ENCODE measurements around the gene SNUPN.

Gene SNUPN

GRCh38 chr15:75646944-75647364 lies 21.4 kb upstream of the SNUPN start:
- TF ChIP-seq ZBTB7A (IDR thresholded peaks at IDR 0.05; ENCODE audit: low read depth) (no peak), EP300 (IDR thresholded peaks at IDR 0.05; ENCODE audit: borderline replicate concordance) (no peak), TCF12 (IDR thresholded peaks at IDR 0.05; ENCODE audit: low read depth) (no peak), YY1 (IDR thresholded peaks at IDR 0.05; ENCODE audit: low read depth) (no peak), USF1 (IDR thresholded peaks at IDR 0.05) (no peak), TEAD4 (IDR thresholded peaks at IDR 0.05) (no peak), CREB1 (IDR thresholded peaks at IDR 0.05; ENCODE audit: low read depth) (no peak)

GRCh38 chr15:75646112-75646943 lies 20.8 kb upstream of the SNUPN start:
- TF ChIP-seq USF1 (IDR thresholded peaks at IDR 0.05) (no peak), FOXM1 (IDR thresholded peaks at IDR 0.05; ENCODE audit: borderline replicate concordance, low read depth) (no peak), CEBPB (IDR thresholded peaks at IDR 0.05) (no peak)

- TF ChIP-seq USF1 (IDR thresholded peaks at IDR 0.05) (no peak), TEAD4 (IDR thresholded peaks at IDR 0.05) (no peak), EP300 (IDR thresholded peaks at IDR 0.05; ENCODE audit: borderline replicate concordance) (no peak), FOXM1 (IDR thresholded peaks at IDR 0.05; ENCODE audit: borderline replicate concordance, low read depth) (no peak), MAX (IDR thresholded peaks at IDR 0.05) (no peak), TAF1 (IDR thresholded peaks at IDR 0.05; ENCODE audit: low read depth) (no peak), YY1 (IDR thresholded peaks at IDR 0.05; ENCODE audit: low read depth) (no peak), ZBTB7A (IDR thresholded peaks at IDR 0.05; ENCODE audit: low read depth) (no peak), RAD21 (IDR thresholded peaks at IDR 0.05; ENCODE audit: low read depth) (no peak), CREB1 (IDR thresholded peaks at IDR 0.05; ENCODE audit: low read depth) (no peak), EGR1 (IDR thresholded peaks at IDR 0.05) (no peak), NFIC (IDR thresholded peaks at IDR 0.05) (no peak), CEBPB (IDR thresholded peaks at IDR 0.05) (no peak), TCF12 (IDR thresholded peaks at IDR 0.05; ENCODE audit: low read depth) (no peak), REST (IDR thresholded peaks at IDR 0.05; ENCODE audit: low read depth) (no peak)
These were observed 18.9 kb upstream of the SNUPN start for GRCh38 chr15:75644376-75644775.

- TF ChIP-seq EP300 (IDR thresholded peaks at IDR 0.05; ENCODE audit: borderline replicate concordance) (no peak), EGR1 (IDR thresholded peaks at IDR 0.05) (no peak), YY1 (IDR thresholded peaks at IDR 0.05; ENCODE audit: low read depth) (no peak), CEBPB (IDR thresholded peaks at IDR 0.05) (no peak), CREB1 (IDR thresholded peaks at IDR 0.05; ENCODE audit: low read depth) (no peak), FOXM1 (IDR thresholded peaks at IDR 0.05; ENCODE audit: borderline replicate concordance, low read depth) (no peak), REST (IDR thresholded peaks at IDR 0.05; ENCODE audit: low read depth) (no peak), TEAD4 (IDR thresholded peaks at IDR 0.05) (no peak), ZBTB7A (IDR thresholded peaks at IDR 0.05; ENCODE audit: low read depth) (no peak), USF1 (IDR thresholded peaks at IDR 0.05) (no peak), TAF1 (IDR thresholded peaks at IDR 0.05; ENCODE audit: low read depth) (no peak), RAD21 (IDR thresholded peaks at IDR 0.05; ENCODE audit: low read depth) (no peak), MAX (IDR thresholded peaks at IDR 0.05) (no peak), TCF12 (IDR thresholded peaks at IDR 0.05; ENCODE audit: low read depth) (no peak)
These were observed 16.1 kb upstream of the SNUPN start for GRCh38 chr15:75641603-75642002.

GRCh38 chr15:75641179-75641503 lies 15.6 kb upstream of the SNUPN start:
- TF ChIP-seq TEAD4 (IDR thresholded peaks at IDR 0.05) = no peak
- TF ChIP-seq YY1 (IDR thresholded peaks at IDR 0.05; ENCODE audit: low read depth) = no peak
- TF ChIP-seq MAX (IDR thresholded peaks at IDR 0.05) = no peak
- no peak for TF ChIP-seq FOXM1 (IDR thresholded peaks at IDR 0.05; ENCODE audit: borderline replicate concordance, low read depth)
